ENCODE data around the gene PNPLA2. TPM values are rescaled to one million over a fixed set of nuclear protein-coding genes. Genes with fewer than 3 reads are reported as not detected.

Gene PNPLA2
- total and polyA plus RNA-seq, 10 of the 15 experiments (the other 5 are each of a cell fraction or from before 2014, with no cell fraction given): 0.19 to 34.0 (median 8.1) TPM

GRCh38 chr11:831118-831864 is 12.6 kb downstream of the PNPLA2 start (continued):
- TF ChIP-seq CTCF (IDR thresholded peaks at IDR 0.05 in 2 of 3, conservative IDR thresholded peaks at IDR 0.05 in 1 of 3; ENCODE audit: control insufficient read depth in 2 of 3, extremely low read depth in 1 of 3, insufficient read depth in 1 of 3, low read depth in 3 of 3, low read length in 3 of 3): no peak
- no peak for TF ChIP-seq CHD1 (IDR thresholded peaks at IDR 0.05; ENCODE audit: low read depth, low read length)

- ChIA-PET POLR2A (interaction anchor here (1.1 to 5.2 kb wide), 3 partner anchors 13 to 24 kb away, joined by 5 to 33 read pairs (median 5); partner anchors contain the start of gene PNPLA2), SMC1A (ENCODE audit: uncharacterized antibody, unreplicated experiment) (no interaction called here), RAD21 (ENCODE audit: unreplicated experiment) (interaction anchor here (1.0 to 1.2 kb wide), 3 partner anchors 11 to 15 kb away, joined by 3 to 9 read pairs (median 3); partner anchors contain the start of gene TSPAN4), CTCF (no interaction called here)
- Histone ChIP-seq H3K36me3 (ENCODE audit: control insufficient read depth in 2 of 2, insufficient read depth in 2 of 2, low read length in 1 of 2) (no peaks in the 10 kb centered on the region; a peak in 2 of 4 replicates), H3K4me1 (ENCODE audit: control insufficient read depth, insufficient read depth, low read length) (peaks cover 42% of the 10 kb centered on the region), H2AFZ (ENCODE audit: control insufficient read depth, low read depth, low read length) (no peak overlapping the region), H3K27ac (ENCODE audit: control insufficient read depth, insufficient read depth) (no peak overlapping the region), H3K4me3 (0 out of 2 replicates have a peak overlapping the region, but pooled peaks have one; percentile 44), H3K4me2 (ENCODE audit: control insufficient read depth, insufficient read depth) (peak overlapping the region; percentile 82), H3K79me2 (ENCODE audit: control insufficient read depth, insufficient read depth, low read length) (no peaks in the 10 kb centered on the region), H4K20me1 (ENCODE audit: control insufficient read depth, insufficient read depth) (no peaks in the 10 kb centered on the region), H3K9me3 (replicated peaks; ENCODE audit: control insufficient read depth, insufficient read depth, low read length) (no peaks in the 10 kb centered on the region), H3K27me3 (replicated peaks in 1 of 2; ENCODE audit: control insufficient read depth in 2 of 2, insufficient read depth in 2 of 2, low read length in 1 of 2) (no peaks in the 10 kb centered on the region; a peak in 3 of 4 replicates), H3K9ac (ENCODE audit: control insufficient read depth, insufficient read depth, low read length) (no peak overlapping the region; the same call in 1 of the 2 replicates)
- no peak for DNase-seq (ENCODE audit: low read depth, low spot score)
- intact Hi-C loops (cut with micrococcal nuclease; ENCODE audit: unreplicated experiment) (no loop called here), in situ Hi-C loops (cut with MboI) (no loop called here)
- no peak for ATAC-seq
- no peak for FAIRE-seq
- WGBS (ENCODE audit: insufficient coverage, insufficient replicate concordance, low lambda C conversion rate, missing lambda C conversion rate): 64% methylated on average over 23 of the region's 23 CpGs
- no peak for TF ChIP-seq BMI1 (IDR thresholded peaks at IDR 0.05; ENCODE audit: borderline replicate concordance)
- no peak for TF ChIP-seq EP300 (IDR thresholded peaks at IDR 0.05; ENCODE audit: borderline replicate concordance in 1 of 2, control insufficient read depth in 1 of 2, low read depth in 2 of 2, low read length in 2 of 2)
- TF ChIP-seq MYB (IDR thresholded peaks at IDR 0.05; ENCODE audit: borderline replicate concordance, low read depth, low read length): no peak
- no TSS peak for BruUV-seq (replicated peaks)
Measured at GRCh38 chr11:831961-832528, 13.3 kb downstream of the PNPLA2 start.

Data from GM12878 (cell line).